Inferior parietal cortex (tissue), 1 donor: Measurements from ENCODE around the gene GPNMB.

Experiments
- DNase-seq: peaks from one replicate; pipeline ENCODE4 v3.0.0-alpha.2; 2016; ENCODE audit errors: extremely low spot score

The GPNMB gene

GRCh38 chr7:23230641-23231101, 15.9 kb upstream of the GPNMB start:
- DNase-seq: peak; percentile 57

- DNase-seq: no peak
These were observed 13.6 kb upstream of the GPNMB start for GRCh38 chr7:23232966-23233365.

- no peak for DNase-seq
These were observed 11.8 kb upstream of the GPNMB start for GRCh38 chr7:23234569-23235296.

GRCh38 chr7:23235813-23236221, 10.8 kb upstream of the GPNMB start:
- DNase-seq: no peak

GRCh38 chr7:23237000-23237399, 9.6 kb upstream of the GPNMB start:
- DNase-seq: no peak

- no peak for DNase-seq
These were observed 7.5 kb upstream of the GPNMB start for GRCh38 chr7:23238983-23239652.

GRCh38 chr7:23239698-23240097, 6.9 kb upstream of the GPNMB start:
- no peak for DNase-seq

- DNase-seq: no peak
These were observed 4.3 kb upstream of the GPNMB start for GRCh38 chr7:23242321-23242720.

GRCh38 chr7:23242935-23243334, 3.6 kb upstream of the GPNMB start:
- no peak for DNase-seq

- no peak for DNase-seq
These were observed 549 bp downstream of the GPNMB start for GRCh38 chr7:23247046-23247602.

GRCh38 chr7:23247603-23248335, 1.2 kb downstream of the GPNMB start:
- no peak for DNase-seq

GRCh38 chr7:23249486-23249885, 2.9 kb downstream of the GPNMB start:
- no peak for DNase-seq

- no peak for DNase-seq
These were observed 7.6 kb downstream of the GPNMB start for GRCh38 chr7:23254051-23254681.

- no peak for DNase-seq
These were observed 10.2 kb downstream of the GPNMB start for GRCh38 chr7:23256731-23257130.

GRCh38 chr7:23260371-23260770, 13.8 kb downstream of the GPNMB start:
- no peak for DNase-seq

GRCh38 chr7:23261843-23262452, 15.4 kb downstream of the GPNMB start:
- peak; percentile 64 for DNase-seq

- DNase-seq: no peak
These were observed 18.4 kb downstream of the GPNMB start for GRCh38 chr7:23264916-23265458.

GRCh38 chr7:23266918-23267317, 20.3 kb downstream of the GPNMB start:
- DNase-seq: no peak

- DNase-seq: no peak
These were observed 20.8 kb downstream of the GPNMB start for GRCh38 chr7:23267357-23267756.

- DNase-seq: no peak
These were observed 21.6 kb downstream of the GPNMB start for GRCh38 chr7:23268167-23268566.

GRCh38 chr7:23268746-23269145, 22.2 kb downstream of the GPNMB start:
- no peak for DNase-seq
